ENCODE data around the gene SAMD15.
A peak's percentile ranks its signal among the peaks of the same experiment; 100 is the strongest.
"Not testable (repeated sequence)": the region's sequence is repeated elsewhere in the genome, so short reads cannot be mapped to it uniquely, and the experiment has no call there.

Gene SAMD15

GRCh38 chr14:77375973-77376770 is 1.0 kb upstream of the SAMD15 start:
- DNase-seq: peak in 3 of 4 experiments; percentile 14 to 51 (median 29)

GRCh38 chr14:77377502-77377844 is 294 bp downstream of the SAMD15 start:
- no peak for DNase-seq

- peak; percentile 29 to 66 (median 46) for DNase-seq
Measured at GRCh38 chr14:77378701-77379100, 1.5 kb downstream of the SAMD15 start.

GRCh38 chr14:77390188-77390587 is 13.0 kb downstream of the SAMD15 start:
- no peak for DNase-seq

GRCh38 chr14:77400216-77400615 is 23.0 kb downstream of the SAMD15 start:
- DNase-seq: no peak

- DNase-seq: no peak
Measured at GRCh38 chr14:77403768-77404167, 26.6 kb downstream of the SAMD15 start.

GRCh38 chr14:77406086-77406485 is 28.9 kb downstream of the SAMD15 start:
- DNase-seq: no peak

- DNase-seq: peak; percentile 2 to 25 (median 12)
Measured at GRCh38 chr14:77406718-77407117, 29.5 kb downstream of the SAMD15 start.

- peak; percentile 23 to 71 (median 44) for DNase-seq
Measured at GRCh38 chr14:77407158-77407557, 30.0 kb downstream of the SAMD15 start.

GRCh38 chr14:77409131-77409533 is 32.0 kb downstream of the SAMD15 start:
- DNase-seq: no peak

- DNase-seq: not testable (repeated sequence)
Measured at GRCh38 chr14:77415403-77416030, 38.3 kb downstream of the SAMD15 start.

- DNase-seq: not testable (repeated sequence)
Measured at GRCh38 chr14:77416098-77416497, 38.9 kb downstream of the SAMD15 start.

- DNase-seq: peak in 2 of 4 experiments; percentile 10 to 33
Measured at GRCh38 chr14:77416836-77417235, 39.7 kb downstream of the SAMD15 start.

GRCh38 chr14:77421201-77421600 is 44.0 kb downstream of the SAMD15 start:
- DNase-seq: no peak

- DNase-seq: no peak
Measured at GRCh38 chr14:77423423-77423822, 46.2 kb downstream of the SAMD15 start, which contains the start of gene NOXRED1. Gene NOXRED1, minus strand, starts transcription at chr14:77423523. Its CDS starts 634 bp downstream, at chr14:77422889.

GRCh38 chr14:77424862-77425261 is 47.7 kb downstream of the SAMD15 start:
- DNase-seq: no peak

GRCh38 chr14:77426396-77426795 is 49.2 kb downstream of the SAMD15 start:
- no peak for DNase-seq

- DNase-seq: no peak
Measured at GRCh38 chr14:77436042-77436441, 58.9 kb downstream of the SAMD15 start.

- no peak for DNase-seq
Measured at GRCh38 chr14:77438596-77438995, 61.4 kb downstream of the SAMD15 start.

- DNase-seq: no peak
Measured at GRCh38 chr14:77439861-77440260, 62.7 kb downstream of the SAMD15 start.

Data from suppressor macrophage (primary cell).